Measurements from ENCODE around the gene FBLN1. TPM values are rescaled to one million over a fixed set of nuclear protein-coding genes. Genes with fewer than 3 reads are reported as not detected.

The FBLN1 gene
- total RNA-seq, 1 donor: 256 TPM

DNA sequence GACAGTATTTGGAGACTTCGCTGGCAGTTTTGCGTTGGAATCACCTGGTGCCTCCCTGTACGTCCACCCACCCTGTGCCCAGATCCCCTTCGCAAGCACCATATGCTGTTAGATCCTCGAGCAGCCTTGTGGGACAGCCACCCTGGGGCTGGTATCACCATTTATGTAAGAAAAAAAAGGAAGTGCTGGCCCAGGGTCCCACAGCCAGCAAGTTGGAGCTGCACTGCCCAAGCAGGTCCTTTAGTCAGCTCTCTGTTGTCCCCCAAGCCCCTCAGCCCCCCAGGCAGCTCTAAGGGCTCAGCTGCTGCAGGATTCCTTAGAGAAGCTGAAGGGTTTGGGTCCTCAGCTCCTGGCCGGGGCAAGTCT is 80.3 kb downstream of the FBLN1 start:
- DNase-seq (ENCODE audit: low read depth): no peak
- no peak overlapping the region for H3K4me3 ChIP-seq (ENCODE audit: low read depth, low read length)
- TF ChIP-seq, protein P1, sequence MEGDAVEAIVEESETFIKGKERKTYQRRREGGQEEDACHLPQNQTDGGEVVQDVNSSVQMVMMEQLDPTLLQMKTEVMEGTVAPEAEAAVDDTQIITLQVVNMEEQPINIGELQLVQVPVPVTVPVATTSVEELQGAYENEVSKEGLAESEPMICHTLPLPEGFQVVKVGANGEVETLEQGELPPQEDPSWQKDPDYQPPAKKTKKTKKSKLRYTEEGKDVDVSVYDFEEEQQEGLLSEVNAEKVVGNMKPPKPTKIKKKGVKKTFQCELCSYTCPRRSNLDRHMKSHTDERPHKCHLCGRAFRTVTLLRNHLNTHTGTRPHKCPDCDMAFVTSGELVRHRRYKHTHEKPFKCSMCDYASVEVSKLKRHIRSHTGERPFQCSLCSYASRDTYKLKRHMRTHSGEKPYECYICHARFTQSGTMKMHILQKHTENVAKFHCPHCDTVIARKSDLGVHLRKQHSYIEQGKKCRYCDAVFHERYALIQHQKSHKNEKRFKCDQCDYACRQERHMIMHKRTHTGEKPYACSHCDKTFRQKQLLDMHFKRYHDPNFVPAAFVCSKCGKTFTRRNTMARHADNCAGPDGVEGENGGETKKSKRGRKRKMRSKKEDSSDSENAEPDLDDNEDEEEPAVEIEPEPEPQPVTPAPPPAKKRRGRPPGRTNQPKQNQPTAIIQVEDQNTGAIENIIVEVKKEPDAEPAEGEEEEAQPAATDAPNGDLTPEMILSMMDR (IDR thresholded peaks at IDR 0.05; ENCODE audit: insufficient read depth, low read depth, low read length): no peak

DNA sequence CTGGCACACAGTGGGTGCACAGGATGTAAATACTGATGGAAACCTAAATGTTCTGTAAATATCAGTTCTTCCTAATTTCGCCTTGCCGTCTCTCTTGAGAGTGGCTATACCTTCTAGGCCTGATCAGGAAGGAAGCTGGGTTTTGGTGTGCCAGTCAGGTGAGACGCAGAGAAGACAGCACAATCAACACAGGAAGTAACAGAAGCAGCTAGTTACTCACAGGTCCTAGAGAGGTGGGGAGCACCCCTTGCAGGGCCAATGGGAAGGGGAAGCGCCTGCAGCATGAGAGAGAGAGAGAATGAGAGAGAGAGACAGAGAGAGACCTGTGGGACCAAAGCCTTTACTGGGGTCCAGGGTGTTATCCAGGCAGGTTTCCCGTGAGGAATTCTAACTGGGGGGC is 80.8 kb downstream of the FBLN1 start:
- TF ChIP-seq, protein P1 (IDR thresholded peaks at IDR 0.05; ENCODE audit: insufficient read depth, low read depth, low read length): no peak
- no peak for DNase-seq (ENCODE audit: low read depth)
- no peak overlapping the region for H3K4me3 ChIP-seq (ENCODE audit: low read depth, low read length)

DNA sequence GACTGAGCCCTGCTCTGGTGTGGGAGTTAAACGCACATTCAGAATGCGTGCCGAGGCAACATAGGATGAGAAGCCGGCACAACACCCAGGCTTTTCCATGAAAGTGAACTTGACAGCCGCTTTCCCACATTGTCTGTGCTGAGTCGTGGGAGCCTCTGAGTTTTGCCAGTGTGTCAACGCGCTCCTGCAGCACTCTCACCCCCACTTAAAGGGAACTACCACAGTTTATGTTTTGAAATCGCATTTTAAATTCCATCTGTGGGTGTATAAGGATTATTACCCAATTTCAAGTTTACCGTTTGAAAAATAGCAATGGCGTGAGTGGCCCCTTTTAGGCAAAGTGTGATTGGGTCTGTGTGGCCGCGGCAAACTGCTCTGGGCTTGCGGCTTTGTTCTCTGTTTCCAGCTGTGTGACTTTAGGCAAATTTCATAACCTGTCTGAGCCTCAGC is 81.5 kb downstream of the FBLN1 start:
- DNase-seq (ENCODE audit: low read depth): peak; percentile 82

DNA sequence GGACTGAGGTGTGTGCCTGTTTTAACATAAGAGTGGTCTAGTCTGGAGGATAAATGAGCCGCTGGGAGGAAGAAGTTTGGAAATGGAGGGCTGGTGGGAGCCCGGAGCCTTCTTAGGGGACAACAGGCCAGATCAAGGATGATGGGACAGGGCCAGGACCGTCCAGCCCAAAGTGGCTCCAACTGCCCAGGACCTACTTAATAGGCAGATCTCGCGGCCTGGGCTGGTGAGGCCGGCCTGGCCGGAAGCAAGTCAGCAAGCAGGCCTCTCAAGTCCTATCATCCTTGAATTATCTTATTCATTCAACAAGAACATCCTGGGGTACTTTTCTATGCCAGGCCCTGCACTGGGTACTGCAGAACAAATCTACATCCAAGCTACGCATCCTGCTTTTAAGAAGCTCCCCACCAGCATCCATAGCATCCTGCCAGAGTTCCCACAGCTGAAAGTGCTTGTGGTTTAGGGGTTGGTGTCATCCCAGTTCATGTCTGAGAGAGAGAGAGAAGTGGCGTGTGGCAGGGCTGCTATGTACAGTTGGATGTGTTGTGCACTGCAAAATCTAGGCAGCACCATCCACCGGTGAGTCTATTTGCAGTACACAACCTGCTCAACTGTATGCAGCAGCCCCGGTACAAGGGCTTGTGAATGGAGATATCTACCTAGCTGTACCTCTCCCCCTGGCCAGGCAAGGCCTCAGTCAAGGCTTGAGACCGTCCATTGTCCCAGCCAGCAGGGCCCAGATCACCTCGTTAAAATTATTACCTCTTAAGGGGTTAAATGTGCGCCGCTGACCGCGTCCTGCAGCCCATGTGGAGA is 82.1 kb downstream of the FBLN1 start:
- TF ChIP-seq, protein P1 (IDR thresholded peaks at IDR 0.05; ENCODE audit: insufficient read depth, low read depth, low read length): no peak
- DNase-seq (ENCODE audit: low read depth): no peak

More for the DNA sequence above, 81.5 kb downstream of the FBLN1 start:
- H3K4me3 ChIP-seq (ENCODE audit: low read depth, low read length): no peak overlapping the region
- TF ChIP-seq, protein P1 (IDR thresholded peaks at IDR 0.05; ENCODE audit: insufficient read depth, low read depth, low read length): no peak

DNA sequence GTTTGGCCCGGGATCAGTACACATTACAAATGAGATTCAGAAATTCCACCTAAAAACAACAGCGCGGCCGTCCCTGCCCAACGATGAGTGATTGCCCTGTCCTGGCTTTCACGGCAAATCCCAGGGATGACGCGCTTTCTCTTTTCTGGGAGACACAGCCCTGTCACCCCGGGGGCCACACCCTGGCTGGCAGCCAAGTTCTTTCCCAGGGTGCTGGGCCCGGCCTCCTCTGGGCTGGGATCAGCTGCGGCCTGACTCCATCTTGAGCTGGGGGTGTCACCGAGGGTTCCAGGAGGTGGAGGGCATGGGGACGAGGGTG is 82.7 kb downstream of the FBLN1 start:
- no peak overlapping the region for H3K4me3 ChIP-seq (ENCODE audit: low read depth, low read length)
- TF ChIP-seq, protein P1 (IDR thresholded peaks at IDR 0.05; ENCODE audit: insufficient read depth, low read depth, low read length): no peak
- DNase-seq (ENCODE audit: low read depth): peak; percentile 57

More for the DNA sequence above, 82.1 kb downstream of the FBLN1 start:
- no peak overlapping the region for H3K4me3 ChIP-seq (ENCODE audit: low read depth, low read length)

DNA sequence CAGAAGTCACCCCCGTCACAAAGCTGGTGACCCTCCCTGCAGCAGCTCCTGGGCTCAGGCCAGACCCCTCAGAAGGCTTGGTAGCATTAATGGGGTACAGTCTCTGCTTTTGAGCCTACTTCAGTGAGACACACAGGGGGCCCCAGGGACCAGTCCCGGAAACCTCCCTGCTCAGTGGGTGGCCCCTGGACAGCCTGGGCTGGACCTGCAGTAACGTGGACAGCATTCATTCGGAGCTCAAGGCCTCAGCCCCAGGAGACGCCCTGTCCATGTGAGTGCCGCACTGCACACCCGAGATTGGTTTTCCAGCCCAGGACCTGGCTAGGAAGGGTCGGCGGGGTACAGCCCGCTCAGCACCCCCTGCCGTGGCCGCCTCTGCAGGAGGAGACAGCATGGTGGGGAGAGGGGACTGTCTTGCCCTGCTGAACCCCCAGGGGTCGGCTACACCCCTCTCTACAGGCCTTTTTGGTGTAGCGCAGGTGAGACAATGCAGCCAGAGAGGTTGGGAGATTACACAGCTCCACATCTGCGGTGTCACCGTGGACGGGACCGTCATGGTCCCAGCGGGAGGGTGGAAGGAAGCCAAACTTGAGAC is 83.4 kb downstream of the FBLN1 start:
- no peak for DNase-seq (ENCODE audit: low read depth)
- TF ChIP-seq, protein P1 (IDR thresholded peaks at IDR 0.05; ENCODE audit: insufficient read depth, low read depth, low read length): no peak
- no peak overlapping the region for H3K4me3 ChIP-seq (ENCODE audit: low read depth, low read length)

Data from fibroblast of villous mesenchyme (primary cell).